ENCODE results near the gene RETN.

The RETN gene

GRCh38 chr19:7638802-7639465, 29.9 kb upstream of the RETN start:
- DNase-seq, result no peak

GRCh38 chr19:7639863-7640348, 28.9 kb upstream of the RETN start:
- no peak for DNase-seq

- DNase-seq, result no peak
Observed at GRCh38 chr19:7640803-7641202, 28.0 kb upstream of the RETN start.

- DNase-seq, result peak; percentile 43
Observed at GRCh38 chr19:7641290-7642276, 27.3 kb upstream of the RETN start.

- DNase-seq, result no peak
Observed at GRCh38 chr19:7642295-7643030, 26.4 kb upstream of the RETN start.

- DNase-seq, result no peak
Observed at GRCh38 chr19:7643031-7643415, 25.8 kb upstream of the RETN start.

GRCh38 chr19:7643629-7644549, 25.0 kb upstream of the RETN start:
- peak; percentile 72 for DNase-seq

- DNase-seq, result no peak
Observed at GRCh38 chr19:7644550-7644877, 24.3 kb upstream of the RETN start.

- DNase-seq, result peak; percentile 28
Observed at GRCh38 chr19:7645163-7645562, 23.7 kb upstream of the RETN start.

- DNase-seq, result no peak
Observed at GRCh38 chr19:7645656-7646425, 23.0 kb upstream of the RETN start.

GRCh38 chr19:7646426-7646700, 22.5 kb upstream of the RETN start:
- DNase-seq, result no peak

GRCh38 chr19:7647156-7647555, 21.7 kb upstream of the RETN start:
- DNase-seq, result no peak

GRCh38 chr19:7648265-7649014, 20.4 kb upstream of the RETN start:
- DNase-seq, result peak; percentile 48

- no peak for DNase-seq
Observed at GRCh38 chr19:7650148-7650547, 18.7 kb upstream of the RETN start.

- DNase-seq, result peak; percentile 93
Observed at GRCh38 chr19:7652061-7652641, 16.7 kb upstream of the RETN start.

GRCh38 chr19:7654401-7654800, 14.4 kb upstream of the RETN start:
- DNase-seq, result no peak

GRCh38 chr19:7655581-7655980, 13.3 kb upstream of the RETN start:
- DNase-seq, result peak; percentile 46

GRCh38 chr19:7657131-7657751, 11.6 kb upstream of the RETN start:
- DNase-seq, result peak; percentile 72

GRCh38 chr19:7658219-7658686, 10.6 kb upstream of the RETN start:
- DNase-seq, result peak; percentile 42

Data from hematopoietic multipotent progenitor cell treated with erythropoietin and hydrocortisone succinate and interleukin-3 and kit ligand, for 4 days (in vitro differentiated cells).